DMS 273 (cell line): ENCODE results near the gene PKP2.

Experiments
- DNase-seq: peaks from one replicate; lab custom pipeline; 2025; ENCODE audit not compliant: unreplicated experiment; lab: John Stamatoyannopoulos, UW

PKP2 gene

DNA sequence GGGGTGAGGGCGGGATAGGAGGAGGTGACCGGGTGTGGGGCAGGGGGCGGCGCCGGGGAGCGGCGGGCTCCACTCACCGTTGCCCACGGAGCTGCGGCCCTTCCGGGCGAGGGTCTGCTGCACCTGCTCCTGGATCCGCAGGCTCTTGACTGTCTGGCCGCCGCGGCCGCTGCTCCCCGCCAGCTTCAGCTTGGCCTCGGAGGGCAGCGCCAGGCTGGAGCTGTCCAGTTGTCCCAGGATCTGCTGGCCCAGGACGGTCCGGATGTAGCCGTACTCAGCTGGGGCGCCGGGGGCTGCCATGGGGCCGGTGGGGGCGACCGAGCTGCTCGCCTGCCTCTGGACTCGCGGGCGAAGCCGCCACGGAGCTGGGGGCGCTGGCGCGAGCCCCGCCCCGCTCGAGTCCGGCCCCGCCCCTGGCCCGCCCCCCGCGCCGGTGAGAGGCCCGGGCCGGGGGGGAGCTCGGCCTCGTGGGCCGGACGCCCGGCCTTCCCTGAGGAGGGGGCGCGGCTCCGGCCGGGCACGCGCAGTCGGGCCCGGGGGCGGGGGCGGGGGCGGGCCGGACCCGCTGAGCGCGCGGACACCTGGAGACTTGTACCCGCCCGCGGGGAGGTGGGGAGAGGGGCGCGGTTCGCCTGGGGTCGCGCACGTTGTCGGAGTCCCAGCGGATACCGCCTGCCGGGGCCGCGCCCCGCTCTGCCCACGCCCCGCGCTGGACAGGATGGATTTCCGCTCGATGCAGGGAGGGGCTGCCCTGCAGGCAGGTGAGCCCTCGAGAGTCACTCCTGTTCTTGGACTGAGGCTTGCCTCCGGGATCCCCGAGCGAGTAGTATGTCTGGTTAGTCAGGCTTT is at the start of gene PKP2:
PKP2 (minus strand) TSS at position 346 of the 849 bp plus-strand sequence; CDS start at position 300, 46 bp downstream.
- peak; percentile 80 for DNase-seq

DNA sequence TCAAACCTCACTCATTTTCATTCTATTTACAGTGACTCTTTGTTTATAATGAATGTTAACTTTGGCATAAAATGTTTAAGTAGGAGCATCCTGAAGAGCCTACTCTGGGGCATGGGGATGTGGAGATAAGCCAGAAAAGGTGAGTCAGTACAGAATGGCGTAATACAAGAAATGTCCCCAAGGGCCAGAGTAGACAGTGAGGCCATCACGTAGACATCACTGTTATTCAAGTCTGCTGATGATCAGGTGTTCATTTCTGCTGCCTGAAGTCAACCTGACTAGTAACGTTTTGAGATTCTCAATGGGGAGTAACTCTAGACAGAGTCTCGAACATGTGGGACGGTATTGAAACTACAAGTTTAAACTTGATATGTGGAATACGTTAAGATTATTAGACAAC is 47.6 kb upstream of the PKP2 start:
- no peak for DNase-seq

DNA sequence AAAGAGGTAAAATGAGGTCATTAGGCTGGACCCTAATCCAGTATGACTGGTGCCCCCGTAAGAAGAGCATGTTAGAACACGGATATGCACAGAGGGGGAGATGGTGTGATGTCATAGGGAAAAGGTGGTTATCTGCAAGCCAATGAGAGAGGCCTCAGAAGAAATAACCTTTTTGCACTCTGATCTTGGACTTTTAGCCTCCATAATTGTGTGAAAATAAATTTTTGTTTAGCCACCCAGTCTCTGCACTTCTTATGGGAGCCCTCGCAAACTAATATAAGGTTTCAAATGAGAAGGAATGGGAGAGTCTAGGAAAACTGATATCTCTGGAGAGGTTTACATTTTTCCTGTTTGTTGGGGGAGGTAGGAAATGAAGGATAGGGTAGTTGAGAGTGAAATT is 43.2 kb upstream of the PKP2 start:
- no peak for DNase-seq

DNA sequence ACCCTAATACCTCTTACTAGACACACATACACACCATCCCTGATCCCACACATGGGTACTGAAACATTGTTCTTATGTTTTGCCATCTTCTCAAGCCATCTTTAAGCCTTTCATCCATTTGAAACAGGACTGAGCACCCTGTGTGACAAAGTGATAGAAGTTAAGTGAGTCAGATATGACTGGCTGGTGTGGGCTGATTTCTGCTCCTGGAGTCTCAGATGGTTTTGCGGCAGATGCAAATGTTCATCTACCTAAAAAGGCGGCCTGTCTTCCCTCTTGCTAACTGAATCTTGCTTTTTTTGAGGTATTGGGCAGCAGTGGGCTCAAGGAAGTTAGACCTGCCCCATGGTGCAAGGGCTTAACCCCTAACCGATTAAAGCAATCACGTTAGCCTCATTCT is 30.4 kb upstream of the PKP2 start:
- DNase-seq, result no peak

DNA sequence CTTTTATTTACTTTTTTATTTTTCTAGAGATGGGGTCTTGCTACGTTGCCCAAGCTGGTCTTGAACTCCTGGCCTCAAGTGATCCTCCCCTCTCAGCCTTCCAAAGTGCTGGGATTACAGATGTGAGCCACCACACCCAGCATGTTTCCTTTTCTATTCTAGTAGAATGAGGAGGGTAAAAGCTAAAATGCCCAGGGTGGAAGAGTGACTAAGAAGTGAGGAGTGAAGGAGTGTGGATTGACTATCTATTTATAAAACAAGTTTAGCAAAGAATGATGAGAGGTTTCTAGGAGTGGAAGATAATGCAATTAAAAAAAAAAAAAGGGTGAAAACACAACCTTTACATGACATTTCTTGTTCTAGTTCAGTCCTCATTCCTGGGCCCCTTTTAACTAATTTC is 29.8 kb upstream of the PKP2 start:
- no peak for DNase-seq

DNA sequence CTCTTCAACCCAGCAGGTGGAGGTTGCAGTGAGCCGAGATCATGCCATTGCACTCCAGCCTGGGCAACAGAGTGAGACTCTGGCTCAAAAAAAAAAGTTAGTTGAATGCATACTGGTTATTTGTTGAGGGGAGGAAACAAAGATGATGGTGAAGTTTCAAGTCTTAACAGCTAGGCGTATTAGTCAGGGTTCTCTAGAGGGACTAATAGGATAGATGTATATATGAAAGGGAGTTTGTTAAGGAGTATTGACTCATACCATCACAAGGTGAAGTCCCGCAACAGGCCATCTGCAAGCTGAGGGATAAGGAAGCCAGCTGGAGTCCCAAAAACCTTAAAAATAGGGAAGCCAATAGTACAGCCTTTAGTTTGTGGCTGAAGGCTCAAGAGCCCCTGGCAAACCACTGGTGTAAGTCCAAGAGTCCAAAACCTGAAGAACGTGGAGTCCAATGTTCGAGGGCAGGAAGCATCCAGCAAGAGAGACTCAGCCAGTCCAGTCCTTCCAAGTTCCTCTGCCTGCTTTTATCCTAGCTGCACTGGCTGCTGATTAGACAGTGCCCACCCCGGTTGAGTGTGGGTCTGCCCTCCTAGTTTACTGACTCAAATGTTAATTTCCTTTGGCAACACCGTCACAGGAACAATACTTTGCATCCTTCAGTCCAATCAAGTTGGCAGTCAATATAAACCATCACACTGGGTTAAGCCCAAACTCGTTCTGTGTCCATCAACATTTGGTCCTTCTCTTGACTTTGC is 26.1 kb upstream of the PKP2 start:
- no peak for DNase-seq

DNA sequence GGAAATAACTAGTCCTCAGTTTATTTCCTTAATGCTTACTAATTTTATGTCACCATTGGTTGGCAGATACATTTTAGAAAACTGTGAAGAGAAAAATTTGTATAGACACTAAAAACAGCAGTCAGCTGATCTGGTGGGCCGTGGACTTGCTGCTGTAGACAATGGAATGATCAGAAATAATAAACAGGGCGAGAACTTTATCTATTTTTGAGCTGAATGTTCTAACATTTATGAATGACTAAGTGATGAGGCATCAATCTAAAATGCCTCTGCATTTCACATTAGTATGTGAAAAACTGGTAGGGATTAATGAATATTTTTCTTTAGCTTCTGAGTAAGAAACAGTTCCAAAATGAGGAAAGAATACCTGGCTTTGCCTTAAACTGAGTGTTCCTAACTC is 24.8 kb upstream of the PKP2 start:
- no peak for DNase-seq

DNA sequence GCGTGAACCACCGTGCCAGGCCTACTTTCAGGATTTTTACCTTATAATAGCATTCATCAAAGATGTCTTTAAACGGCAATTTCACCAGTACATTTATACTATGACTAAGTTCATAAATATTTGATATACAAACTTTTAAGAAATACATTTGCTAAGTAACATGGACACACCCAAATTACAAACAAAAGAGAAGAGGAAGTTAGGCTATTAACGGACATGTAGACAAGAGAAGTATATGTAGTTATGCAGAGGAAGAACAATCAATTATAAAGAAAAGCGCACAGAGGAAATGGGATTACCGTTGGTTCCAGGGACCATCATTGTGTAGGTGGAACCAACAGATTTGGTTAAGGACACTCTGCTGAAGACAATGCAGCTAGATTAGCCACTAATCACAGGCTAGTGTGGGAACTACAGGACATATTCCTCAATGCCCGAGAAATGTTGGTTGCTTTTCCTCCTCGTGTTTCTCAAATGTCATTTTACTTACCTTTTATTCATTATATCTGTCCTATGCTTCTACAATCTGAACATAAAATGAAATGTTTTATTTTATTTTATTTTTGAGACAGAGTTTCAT is 24.0 kb upstream of the PKP2 start:
- no peak for DNase-seq

DNA sequence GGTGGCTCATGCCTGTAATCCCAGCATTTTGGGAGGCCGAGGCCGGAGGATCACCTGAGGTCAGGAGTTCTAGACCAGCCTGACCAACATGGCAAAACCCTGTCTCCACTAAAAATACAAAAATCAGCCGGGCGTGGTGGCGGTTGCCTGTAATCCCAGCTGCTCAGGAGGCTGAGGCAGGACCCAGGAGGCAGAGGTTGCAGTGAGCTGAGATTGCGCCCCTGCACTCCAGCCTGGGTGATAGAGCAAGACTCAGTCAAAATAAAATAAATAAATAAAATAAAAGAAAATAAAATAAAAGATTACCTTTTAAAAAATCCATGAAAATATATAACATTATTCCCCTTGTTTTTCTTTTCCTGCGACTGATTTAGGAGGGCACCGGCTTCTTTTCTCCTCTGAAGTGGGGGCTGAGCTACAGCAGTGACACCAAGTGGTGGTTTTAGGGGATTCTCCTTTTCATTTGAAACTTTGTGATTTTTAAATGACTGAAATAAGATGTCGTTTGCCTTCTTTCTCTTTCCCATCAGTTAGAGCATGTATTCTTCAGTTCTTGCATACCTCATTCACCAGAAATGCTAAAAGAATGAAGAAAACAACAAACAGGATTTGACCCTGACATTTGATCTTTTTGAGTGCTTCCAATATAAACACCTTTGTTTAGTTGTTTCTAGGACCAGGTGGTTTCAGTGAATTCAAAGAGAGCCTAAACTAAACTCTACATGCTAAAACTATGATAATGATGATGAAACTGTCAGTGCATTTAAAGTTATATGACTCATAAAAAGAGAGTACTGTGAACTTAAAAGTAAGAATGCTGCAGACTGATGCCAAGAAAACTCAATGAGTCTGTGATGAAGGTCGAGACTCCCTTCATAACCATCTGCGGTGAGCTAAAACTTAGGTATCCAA is 22.6 kb upstream of the PKP2 start:
- DNase-seq, result peak; percentile 62

DNA sequence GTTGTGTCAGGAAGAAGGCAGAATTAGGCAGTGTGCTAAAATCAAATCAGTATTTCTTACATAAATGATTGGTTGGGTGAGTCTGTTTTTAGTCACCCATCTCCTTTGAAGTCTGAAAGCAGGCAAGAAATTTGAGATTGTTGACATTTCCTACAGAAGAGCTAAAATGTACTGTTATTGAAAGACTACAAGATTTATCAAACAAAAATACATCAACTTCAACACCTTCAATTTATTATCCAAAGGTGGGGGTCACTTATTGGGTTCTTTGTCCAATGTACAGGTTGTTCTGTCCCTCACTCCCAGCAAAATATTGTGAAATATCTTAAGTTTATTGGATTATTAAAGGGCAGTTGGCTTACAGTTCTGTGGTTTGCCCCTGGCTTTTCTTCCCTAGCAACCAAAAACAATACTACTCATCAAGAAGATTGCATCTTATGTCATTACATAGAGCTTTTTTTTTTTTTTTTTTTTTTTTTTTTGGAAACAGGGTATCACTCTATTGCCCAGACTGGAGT is 20.6 kb upstream of the PKP2 start:
- DNase-seq, result no peak

DNA sequence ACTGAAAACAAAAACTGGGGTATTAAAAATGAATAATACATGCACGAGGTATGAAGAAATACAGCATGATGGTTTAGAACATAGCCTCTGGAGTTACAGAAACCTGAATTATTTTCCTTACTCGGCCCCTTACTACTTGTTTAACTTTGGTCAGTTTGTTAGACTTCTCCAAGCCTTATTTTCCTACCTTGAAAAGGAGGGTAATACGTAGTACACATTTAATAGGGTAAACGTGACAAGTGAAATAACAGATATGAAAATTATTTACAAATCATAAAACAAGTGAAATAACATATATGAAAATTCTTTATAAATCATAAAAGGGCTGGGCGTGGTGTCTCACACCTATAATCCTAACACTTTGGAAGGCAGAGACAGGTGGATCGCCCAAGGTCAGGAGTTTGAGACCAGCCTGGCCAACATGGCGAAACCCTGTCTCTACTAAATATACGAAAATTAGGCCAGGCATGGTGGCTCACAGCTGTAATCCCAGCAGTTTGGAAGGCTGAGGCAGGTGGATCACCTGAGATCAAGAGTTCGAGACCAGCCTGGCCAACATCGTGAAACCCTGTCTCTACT is 11.4 kb upstream of the PKP2 start:
- DNase-seq, result no peak

DNA sequence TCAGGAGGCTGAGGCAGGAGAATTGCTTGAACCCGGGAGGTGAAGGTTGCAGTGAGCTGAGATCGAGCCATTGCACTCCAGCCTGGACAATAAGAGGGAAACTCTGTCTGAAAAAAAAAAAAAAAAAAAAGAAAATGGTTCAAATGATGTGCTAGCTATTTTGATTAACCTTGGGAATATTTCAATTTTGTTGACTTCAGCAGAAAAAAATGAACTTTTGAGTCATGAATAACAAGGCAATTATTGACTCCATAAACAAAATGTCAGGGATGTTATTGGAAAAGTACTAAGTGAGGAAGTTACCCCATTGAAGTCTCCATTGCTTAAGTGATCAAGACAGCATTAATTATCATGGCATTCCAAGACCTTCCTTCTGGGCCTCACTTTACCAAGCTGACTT is 10.6 kb upstream of the PKP2 start:
- DNase-seq, result no peak

DNA sequence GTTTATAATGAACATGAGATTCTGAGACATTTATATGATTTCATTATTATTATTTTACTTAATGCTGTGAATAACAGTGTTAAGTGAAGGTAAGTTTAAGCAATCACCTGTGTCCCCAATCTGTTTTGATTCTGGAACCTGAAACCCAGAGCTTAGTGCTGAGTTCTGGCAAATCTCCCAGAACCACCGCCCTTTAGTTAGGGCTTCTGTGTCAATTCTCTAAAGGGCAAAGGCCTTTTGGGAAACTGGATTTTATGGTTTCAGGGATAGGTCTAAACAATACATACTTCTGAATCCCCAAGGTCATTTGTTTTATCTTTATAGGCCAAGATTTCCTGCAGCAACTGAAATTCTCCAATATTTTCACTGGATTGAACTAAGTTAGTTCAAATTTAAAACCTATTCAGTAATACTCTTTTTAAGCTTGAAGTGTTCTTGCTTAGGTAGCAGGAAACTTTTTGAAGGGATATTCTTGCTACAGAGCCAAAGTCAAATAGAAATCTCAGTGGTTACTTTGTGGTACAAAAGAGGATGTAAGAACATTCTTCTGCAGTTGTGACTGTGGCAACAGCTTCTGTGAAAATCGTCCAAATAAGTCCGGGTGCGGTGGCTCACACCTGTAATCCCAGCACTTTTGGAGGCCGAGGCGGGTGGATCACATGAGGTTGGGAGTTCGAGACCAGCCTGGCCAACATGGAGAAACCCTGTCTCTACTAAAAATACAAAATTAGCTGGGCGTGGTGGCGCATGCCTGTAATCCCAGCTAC is 10.0 kb upstream of the PKP2 start:
- DNase-seq, result peak; percentile 37

DNA sequence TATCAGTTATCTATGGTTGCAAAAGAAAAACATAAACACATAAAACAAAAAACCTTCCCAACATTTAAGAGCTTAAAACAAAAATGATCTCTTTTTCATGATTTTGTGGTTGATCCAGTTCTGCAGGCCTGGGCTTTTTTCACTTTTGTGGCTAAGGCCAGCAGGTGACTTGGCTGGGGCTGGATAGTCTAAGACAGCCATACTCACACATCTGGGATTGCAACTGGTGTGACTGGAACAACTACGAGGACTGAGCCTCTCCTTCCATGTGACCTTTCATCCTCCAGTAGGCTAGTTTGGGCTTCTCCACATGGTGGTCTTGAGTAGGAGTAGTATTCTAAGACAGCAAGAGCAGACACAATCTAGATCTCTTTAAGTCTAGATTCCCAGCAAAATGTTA is 7.2 kb upstream of the PKP2 start:
- no peak for DNase-seq

DNA sequence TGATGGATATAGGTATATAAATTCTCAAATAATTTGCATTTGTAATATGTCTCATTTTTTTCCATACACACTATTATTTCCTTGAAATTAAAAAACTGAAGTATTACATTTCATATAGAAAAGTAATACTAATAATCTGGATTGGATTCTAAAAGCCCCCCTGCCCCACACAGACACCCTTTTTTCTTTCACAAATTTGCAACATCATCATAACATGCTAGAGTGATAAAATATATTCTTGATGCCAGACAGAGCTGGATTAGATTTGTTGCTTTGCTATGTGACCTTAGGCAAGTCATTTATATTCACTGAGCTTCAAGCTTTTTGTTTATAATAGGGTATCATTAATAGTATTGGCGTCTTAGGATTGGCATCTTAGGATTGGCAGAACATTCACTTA is 6.7 kb upstream of the PKP2 start:
- no peak for DNase-seq

DNA sequence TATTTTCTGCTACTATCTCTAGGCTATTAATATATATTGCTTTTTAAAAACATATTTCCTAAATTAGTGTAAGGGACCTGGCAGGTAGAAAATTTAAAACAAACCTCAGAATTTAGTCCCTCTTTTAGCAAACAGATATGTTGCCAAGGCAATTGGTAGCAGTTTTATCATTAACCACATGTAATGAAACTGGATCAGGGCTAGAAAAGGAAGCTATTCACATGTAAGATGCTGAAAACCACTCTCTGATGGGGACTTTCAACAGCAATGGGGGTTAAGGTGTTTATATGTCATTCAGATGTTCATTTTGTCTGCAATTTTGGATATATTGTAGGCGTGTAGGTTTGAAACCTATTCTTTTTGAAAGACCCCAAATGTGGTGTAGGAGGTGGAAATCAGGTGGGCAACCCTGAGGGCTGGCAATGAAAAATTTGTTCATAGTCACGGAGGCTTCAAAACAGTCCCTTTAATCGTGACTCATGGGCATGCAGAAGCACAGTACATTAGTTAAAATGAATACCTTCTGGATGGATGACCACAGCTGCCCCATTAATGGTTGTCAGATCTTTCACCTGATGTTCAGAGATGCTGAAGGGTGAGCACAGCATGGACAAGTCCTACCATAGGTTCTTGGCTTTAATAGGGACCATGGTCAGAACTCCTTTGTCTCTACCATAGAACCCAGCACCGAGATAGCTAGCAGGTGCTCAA is 5.9 kb upstream of the PKP2 start:
- no peak for DNase-seq

DNA sequence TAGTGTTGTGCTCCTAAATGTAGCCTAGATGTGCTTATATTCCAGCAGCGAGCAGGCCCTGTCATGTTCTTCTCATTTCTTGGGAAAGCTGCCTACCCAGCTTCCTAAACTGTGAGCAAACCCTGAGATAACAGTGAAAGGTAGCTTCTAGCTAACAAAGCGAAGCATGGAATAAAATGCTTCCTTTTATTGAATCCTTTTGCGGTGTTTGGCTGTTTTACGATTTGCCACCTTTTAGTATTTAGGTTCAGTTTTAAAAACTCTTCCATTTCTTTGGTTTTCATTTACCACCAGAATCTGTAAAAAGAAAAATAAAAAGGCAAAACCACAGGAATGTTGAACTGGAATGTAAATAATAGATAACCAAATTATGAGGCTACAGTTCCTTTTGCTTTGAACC is 5.0 kb upstream of the PKP2 start:
- DNase-seq, result no peak

DNA sequence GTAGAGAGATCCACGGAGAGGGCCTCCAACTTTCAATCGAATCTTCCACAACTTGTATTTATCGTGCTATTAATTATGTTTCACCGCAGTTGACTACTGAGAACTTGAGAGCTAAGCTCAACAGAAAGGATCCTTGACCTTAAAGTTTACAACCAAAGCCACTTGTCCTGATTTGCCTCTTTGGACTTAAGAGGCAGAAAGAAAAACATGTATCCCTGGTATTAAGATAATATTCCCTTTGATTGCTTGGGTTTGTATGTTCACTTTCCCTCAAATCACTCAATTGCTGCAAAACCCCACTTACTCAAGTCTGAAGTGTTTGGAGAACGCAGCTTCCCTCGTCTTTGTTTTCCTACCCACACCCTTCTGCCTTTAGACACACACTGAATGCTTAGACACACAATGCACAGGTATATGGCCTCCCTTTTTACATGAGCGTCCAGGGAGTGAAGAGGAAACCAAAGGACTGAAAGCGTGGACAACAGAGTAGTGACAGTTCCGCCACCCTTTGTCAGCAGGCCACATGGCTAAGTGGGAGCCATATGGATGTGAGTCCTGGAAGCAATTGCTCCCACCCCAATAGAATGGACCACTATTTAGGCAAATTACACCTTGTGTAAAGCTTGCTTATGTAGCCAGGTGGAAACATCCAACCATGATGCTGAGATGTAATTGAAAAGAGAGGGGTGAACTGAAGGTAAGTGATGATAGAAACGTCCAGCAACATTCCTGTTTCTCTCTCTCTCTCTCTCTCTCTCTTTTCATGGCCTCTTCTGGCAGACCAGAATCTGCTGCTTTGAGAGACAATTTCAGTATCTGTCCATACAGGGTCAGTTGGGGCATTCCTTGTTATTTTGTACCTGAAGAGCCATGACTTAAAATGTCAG is 1.4 kb upstream of the PKP2 start:
- DNase-seq, result no peak
